Nephron (organoid): ENCODE measurements around the gene CASP9.

Source experiments
- H3K27ac Mint-ChIP-seq, 3 experiments: 2 replicates each; pipeline ENCODE4 v1.8.0; 2020; ENCODE audit warnings: mixed read lengths in 3 of 3, mild to moderate bottlenecking in 2 of 3, moderate library complexity in 1 of 3
- H3K27me3 Mint-ChIP-seq: 2 replicates; pipeline ENCODE4 v1.8.0; 2021; ENCODE audit warnings: low read depth, mild to moderate bottlenecking, moderate library complexity, mixed read lengths
- H3K36me3 Mint-ChIP-seq: 2 replicates; pipeline ENCODE4 v1.8.0; 2020; ENCODE audit warnings: low read depth, mixed read lengths
- H3K4me1 Mint-ChIP-seq: 2 replicates; pipeline ENCODE4 v1.8.0; 2020; ENCODE audit warnings: mixed read lengths
- H3K4me3 Mint-ChIP-seq, 3 experiments: 2 replicates each; pipeline ENCODE4 v1.8.0; 2020; ENCODE audit warnings: mild to moderate bottlenecking in 3 of 3, mixed read lengths in 3 of 3, moderate library complexity in 2 of 3
- H3K9me3 Mint-ChIP-seq: 2 replicates; pipeline ENCODE4 v1.8.0; 2020; ENCODE audit warnings: mixed read lengths
- CTCF ChIP-seq, 3 experiments: fragments of 200-600 bp; sonication (generic); IDR thresholded peaks; one replicate each; pipeline ENCODE4 v1.5.0; 2021; ENCODE audit warnings: antibody characterized with exemption in 3 of 3; ENCODE audit not compliant: unreplicated experiment in 3 of 3

Gene CASP9

GRCh38 chr1:15448877-15449462 lies 75.0 kb downstream of the CASP9 start:
- H3K27me3 Mint-ChIP-seq, result peaks cover 8% of the 10 kb centered on the region
- H3K36me3 Mint-ChIP-seq, result no peaks in the 10 kb centered on the region
- peaks cover 12% of the 10 kb centered on the region for H3K4me1 Mint-ChIP-seq
- no peak overlapping the region for H3K27ac Mint-ChIP-seq
- H3K4me3 Mint-ChIP-seq, result no peak overlapping the region
- peaks cover 8% of the 10 kb centered on the region for H3K9me3 Mint-ChIP-seq
- no peak for TF ChIP-seq CTCF (IDR thresholded peaks at IDR 0.05; ENCODE audit: unreplicated experiment in 3 of 3)

GRCh38 chr1:15446212-15446611 lies 77.8 kb downstream of the CASP9 start:
- peaks cover 8% of the 10 kb centered on the region for H3K27me3 Mint-ChIP-seq
- no peak for TF ChIP-seq CTCF (IDR thresholded peaks at IDR 0.05; ENCODE audit: unreplicated experiment in 3 of 3)
- no peaks in the 10 kb centered on the region for H3K36me3 Mint-ChIP-seq
- H3K9me3 Mint-ChIP-seq, result peaks cover 5% of the 10 kb centered on the region
- H3K27ac Mint-ChIP-seq, result no peak overlapping the region
- H3K4me3 Mint-ChIP-seq, result no peak overlapping the region
- H3K4me1 Mint-ChIP-seq, result peaks cover 14% of the 10 kb centered on the region

GRCh38 chr1:15445390-15446122 lies 78.5 kb downstream of the CASP9 start:
- H3K27me3 Mint-ChIP-seq, result peaks cover 8% of the 10 kb centered on the region
- no peak overlapping the region for H3K4me3 Mint-ChIP-seq
- H3K36me3 Mint-ChIP-seq, result no peaks in the 10 kb centered on the region
- H3K4me1 Mint-ChIP-seq, result peaks cover 14% of the 10 kb centered on the region
- TF ChIP-seq CTCF (IDR thresholded peaks at IDR 0.05; ENCODE audit: unreplicated experiment in 3 of 3), result no peak
- peaks cover 5% of the 10 kb centered on the region for H3K9me3 Mint-ChIP-seq
- H3K27ac Mint-ChIP-seq, result no peak overlapping the region

- H3K27ac Mint-ChIP-seq, result no peak overlapping the region
- H3K4me3 Mint-ChIP-seq, result no peak overlapping the region
- peaks cover 4% of the 10 kb centered on the region for H3K9me3 Mint-ChIP-seq
- H3K27me3 Mint-ChIP-seq, result peaks cover 8% of the 10 kb centered on the region
- TF ChIP-seq CTCF (IDR thresholded peaks at IDR 0.05; ENCODE audit: unreplicated experiment in 3 of 3), result no peak
- H3K36me3 Mint-ChIP-seq, result no peaks in the 10 kb centered on the region
- H3K4me1 Mint-ChIP-seq, result peaks cover 14% of the 10 kb centered on the region
These were observed 79.3 kb downstream of the CASP9 start for GRCh38 chr1:15444468-15445389.

GRCh38 chr1:15443281-15443680 lies 80.7 kb downstream of the CASP9 start:
- Mint-ChIP-seq H3K4me1 (peaks cover 14% of the 10 kb centered on the region), H3K9me3 (no peaks in the 10 kb centered on the region), H3K27me3 (peaks cover 8% of the 10 kb centered on the region), H3K36me3 (no peaks in the 10 kb centered on the region), H3K4me3 (no peak overlapping the region), H3K27ac (no peak overlapping the region)
- TF ChIP-seq CTCF (IDR thresholded peaks at IDR 0.05; ENCODE audit: unreplicated experiment in 3 of 3), result no peak
